Camera-type eye (tissue), 1 donor: ENCODE measurements around the gene HTT-AS. TPM values are rescaled to one million over a fixed set of nuclear protein-coding genes. Genes with fewer than 3 reads are reported as not detected.

Source experiments
- total RNA-seq: library from RNA; depleted of rRNA; stranded (reverse); fragments of >200 nt; gene quantifications from one replicate; pipeline ENCODE4 v1.2.3, GENCODE V29; 2014

Gene HTT-AS
- not detected for total RNA-seq

DNA sequence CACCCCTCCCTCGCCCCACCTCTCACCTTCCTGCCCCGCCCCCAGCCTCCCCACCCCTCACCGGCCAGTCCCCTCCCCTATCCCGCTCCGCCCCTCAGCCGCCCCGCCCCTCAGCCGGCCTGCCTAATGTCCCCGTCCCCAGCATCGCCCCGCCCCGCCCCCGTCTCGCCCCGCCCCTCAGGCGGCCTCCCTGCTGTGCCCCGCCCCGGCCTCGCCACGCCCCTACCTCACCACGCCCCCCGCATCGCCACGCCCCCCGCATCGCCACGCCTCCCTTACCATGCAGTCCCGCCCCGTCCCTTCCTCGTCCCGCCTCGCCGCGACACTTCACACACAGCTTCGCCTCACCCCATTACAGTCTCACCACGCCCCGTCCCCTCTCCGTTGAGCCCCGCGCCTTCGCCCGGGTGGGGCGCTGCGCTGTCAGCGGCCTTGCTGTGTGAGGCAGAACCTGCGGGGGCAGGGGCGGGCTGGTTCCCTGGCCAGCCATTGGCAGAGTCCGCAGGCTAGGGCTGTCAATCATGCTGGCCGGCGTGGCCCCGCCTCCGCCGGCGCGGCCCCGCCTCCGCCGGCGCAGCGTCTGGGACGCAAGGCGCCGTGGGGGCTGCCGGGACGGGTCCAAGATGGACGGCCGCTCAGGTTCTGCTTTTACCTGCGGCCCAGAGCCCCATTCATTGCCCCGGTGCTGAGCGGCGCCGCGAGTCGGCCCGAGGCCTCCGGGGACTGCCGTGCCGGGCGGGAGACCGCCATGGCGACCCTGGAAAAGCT, at the start of gene HTT-AS, which contains the start of gene HTT:
Gene HTT-AS, minus strand, starts transcription at position 461 of the 768 bp plus-strand sequence.
Gene HTT, plus strand, starts transcription at position 604 of the 768 bp plus-strand sequence. Its CDS starts 145 bp downstream, at position 749.

Other genes with a start within 250 kb of the HTT-AS start
- 304 TPM for gene ADD1, start 230.7 kb downstream of the HTT-AS start, total RNA-seq
- 14.1 TPM for gene NOP14, start 111.1 kb downstream of the HTT-AS start, total RNA-seq
- 15.2 TPM for gene GRK4, start 111.0 kb downstream of the HTT-AS start, total RNA-seq
- 82.3 TPM for gene HTT, start 143 bp upstream of the HTT-AS start, total RNA-seq
- gene MSANTD1, start 174.6 kb upstream of the HTT-AS start, total RNA-seq, result 1.3 TPM
- gene RGS12, start 218.5 kb upstream of the HTT-AS start, total RNA-seq, result 65.1 TPM